T-helper 2 cell treated with Interferon-gamma antibody and Interleukin-4, amounts not matched to agents 100 ng/mL and 5 ng/mL, for 36 hours (primary cell): ENCODE measurements around the gene ACAT2. TPM values are rescaled to one million over a fixed set of nuclear protein-coding genes. Genes with fewer than 3 reads are reported as not detected.

Experiments
- total RNA-seq: library from RNA; stranded (reverse); gene quantifications from 2 replicates; pipeline ENCODE4 v1.2.3, GENCODE V29; 2022

ACAT2 gene
- total RNA-seq, 1 donor from 2014 or later = 68.4 TPM

Other genes with a start within 250 kb of the ACAT2 start
- 60.7 and 63.9 TPM in 2 replicates for gene SOD2, start 68.8 kb upstream of the ACAT2 start, total RNA-seq
- gene WTAP, start 34.5 kb upstream of the ACAT2 start, total RNA-seq = 119 and 121 TPM in 2 replicates
- gene TCP1, start 27.6 kb downstream of the ACAT2 start, total RNA-seq = 282 and 290 TPM in 2 replicates
- gene MRPL18, start 28.4 kb downstream of the ACAT2 start, total RNA-seq = 77.7 and 82.4 TPM in 2 replicates
- gene PNLDC1, start 38.2 kb downstream of the ACAT2 start, total RNA-seq = 0.50 and 0.93 TPM in 2 replicates
- gene MAS1, start 128.9 kb downstream of the ACAT2 start, total RNA-seq = not detected in 2 replicates
- gene IGF2R, start 207.0 kb downstream of the ACAT2 start, total RNA-seq = 59.5 and 64.0 TPM in 2 replicates